ENCODE measurements around the gene ABCA5.

ABCA5 gene

DNA sequence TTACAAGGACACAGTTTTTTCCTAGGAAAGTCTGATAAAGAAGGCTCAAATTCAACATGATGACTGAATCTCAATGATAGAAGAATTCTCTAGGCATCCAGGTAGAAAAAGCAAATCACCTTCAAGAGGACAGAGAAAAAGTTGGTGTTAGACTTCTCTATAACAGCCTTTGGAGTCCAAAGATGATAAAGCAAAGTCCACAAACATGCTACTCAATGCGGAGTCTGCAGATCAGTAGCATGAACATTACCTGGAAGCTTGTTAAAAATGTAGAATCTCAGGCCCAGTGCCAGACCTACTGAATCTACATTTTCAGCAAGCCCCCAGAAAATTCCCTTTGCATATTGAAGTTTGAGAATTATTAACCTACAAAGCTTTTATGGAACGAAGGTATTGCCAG is 46.1 kb upstream of the ABCA5 start (continued):
- TF ChIP-seq, protein P1, sequence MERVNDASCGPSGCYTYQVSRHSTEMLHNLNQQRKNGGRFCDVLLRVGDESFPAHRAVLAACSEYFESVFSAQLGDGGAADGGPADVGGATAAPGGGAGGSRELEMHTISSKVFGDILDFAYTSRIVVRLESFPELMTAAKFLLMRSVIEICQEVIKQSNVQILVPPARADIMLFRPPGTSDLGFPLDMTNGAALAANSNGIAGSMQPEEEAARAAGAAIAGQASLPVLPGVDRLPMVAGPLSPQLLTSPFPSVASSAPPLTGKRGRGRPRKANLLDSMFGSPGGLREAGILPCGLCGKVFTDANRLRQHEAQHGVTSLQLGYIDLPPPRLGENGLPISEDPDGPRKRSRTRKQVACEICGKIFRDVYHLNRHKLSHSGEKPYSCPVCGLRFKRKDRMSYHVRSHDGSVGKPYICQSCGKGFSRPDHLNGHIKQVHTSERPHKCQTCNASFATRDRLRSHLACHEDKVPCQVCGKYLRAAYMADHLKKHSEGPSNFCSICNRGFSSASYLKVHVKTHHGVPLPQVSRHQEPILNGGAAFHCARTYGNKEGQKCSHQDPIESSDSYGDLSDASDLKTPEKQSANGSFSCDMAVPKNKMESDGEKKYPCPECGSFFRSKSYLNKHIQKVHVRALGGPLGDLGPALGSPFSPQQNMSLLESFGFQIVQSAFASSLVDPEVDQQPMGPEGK (CRISPR knock-in tag; IDR thresholded peaks at IDR 0.05; ENCODE audit: borderline replicate concordance): no peak
- TF ChIP-seq, protein P2, sequence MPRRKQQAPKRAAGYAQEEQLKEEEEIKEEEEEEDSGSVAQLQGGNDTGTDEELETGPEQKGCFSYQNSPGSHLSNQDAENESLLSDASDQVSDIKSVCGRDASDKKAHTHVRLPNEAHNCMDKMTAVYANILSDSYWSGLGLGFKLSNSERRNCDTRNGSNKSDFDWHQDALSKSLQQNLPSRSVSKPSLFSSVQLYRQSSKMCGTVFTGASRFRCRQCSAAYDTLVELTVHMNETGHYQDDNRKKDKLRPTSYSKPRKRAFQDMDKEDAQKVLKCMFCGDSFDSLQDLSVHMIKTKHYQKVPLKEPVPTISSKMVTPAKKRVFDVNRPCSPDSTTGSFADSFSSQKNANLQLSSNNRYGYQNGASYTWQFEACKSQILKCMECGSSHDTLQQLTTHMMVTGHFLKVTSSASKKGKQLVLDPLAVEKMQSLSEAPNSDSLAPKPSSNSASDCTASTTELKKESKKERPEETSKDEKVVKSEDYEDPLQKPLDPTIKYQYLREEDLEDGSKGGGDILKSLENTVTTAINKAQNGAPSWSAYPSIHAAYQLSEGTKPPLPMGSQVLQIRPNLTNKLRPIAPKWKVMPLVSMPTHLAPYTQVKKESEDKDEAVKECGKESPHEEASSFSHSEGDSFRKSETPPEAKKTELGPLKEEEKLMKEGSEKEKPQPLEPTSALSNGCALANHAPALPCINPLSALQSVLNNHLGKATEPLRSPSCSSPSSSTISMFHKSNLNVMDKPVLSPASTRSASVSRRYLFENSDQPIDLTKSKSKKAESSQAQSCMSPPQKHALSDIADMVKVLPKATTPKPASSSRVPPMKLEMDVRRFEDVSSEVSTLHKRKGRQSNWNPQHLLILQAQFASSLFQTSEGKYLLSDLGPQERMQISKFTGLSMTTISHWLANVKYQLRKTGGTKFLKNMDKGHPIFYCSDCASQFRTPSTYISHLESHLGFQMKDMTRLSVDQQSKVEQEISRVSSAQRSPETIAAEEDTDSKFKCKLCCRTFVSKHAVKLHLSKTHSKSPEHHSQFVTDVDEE (CRISPR knock-in tag; IDR thresholded peaks at IDR 0.05): no peak
- TF ChIP-seq ISL1 (CRISPR knock-in tag; IDR thresholded peaks at IDR 0.05): no peak
- TF ChIP-seq GLIS3 (CRISPR knock-in tag; IDR thresholded peaks at IDR 0.05): no peak
- TF ChIP-seq BACH2 (CRISPR knock-in tag; IDR thresholded peaks at IDR 0.05; ENCODE audit: borderline replicate concordance): no peak
- TF ChIP-seq RARB (CRISPR knock-in tag; IDR thresholded peaks at IDR 0.05): no peak
- TF ChIP-seq, protein P3, sequence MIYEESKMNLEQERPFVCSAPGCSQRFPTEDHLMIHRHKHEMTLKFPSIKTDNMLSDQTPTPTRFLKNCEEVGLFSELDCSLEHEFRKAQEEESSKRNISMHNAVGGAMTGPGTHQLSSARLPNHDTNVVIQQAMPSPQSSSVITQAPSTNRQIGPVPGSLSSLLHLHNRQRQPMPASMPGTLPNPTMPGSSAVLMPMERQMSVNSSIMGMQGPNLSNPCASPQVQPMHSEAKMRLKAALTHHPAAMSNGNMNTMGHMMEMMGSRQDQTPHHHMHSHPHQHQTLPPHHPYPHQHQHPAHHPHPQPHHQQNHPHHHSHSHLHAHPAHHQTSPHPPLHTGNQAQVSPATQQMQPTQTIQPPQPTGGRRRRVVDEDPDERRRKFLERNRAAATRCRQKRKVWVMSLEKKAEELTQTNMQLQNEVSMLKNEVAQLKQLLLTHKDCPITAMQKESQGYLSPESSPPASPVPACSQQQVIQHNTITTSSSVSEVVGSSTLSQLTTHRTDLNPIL (CRISPR knock-in tag; IDR thresholded peaks at IDR 0.05; ENCODE audit: low read depth): no peak
- TF ChIP-seq SNAI2 (CRISPR knock-in tag; IDR thresholded peaks at IDR 0.05): no peak
- TF ChIP-seq OSR1 (CRISPR knock-in tag; IDR thresholded peaks at IDR 0.05): no peak
- no peak for TF ChIP-seq ZFP3 (CRISPR knock-in tag; IDR thresholded peaks at IDR 0.05)
- TF ChIP-seq ZNF565 (CRISPR knock-in tag; conservative IDR thresholded peaks at IDR 0.05; ENCODE audit: low read depth): no peak

DNA sequence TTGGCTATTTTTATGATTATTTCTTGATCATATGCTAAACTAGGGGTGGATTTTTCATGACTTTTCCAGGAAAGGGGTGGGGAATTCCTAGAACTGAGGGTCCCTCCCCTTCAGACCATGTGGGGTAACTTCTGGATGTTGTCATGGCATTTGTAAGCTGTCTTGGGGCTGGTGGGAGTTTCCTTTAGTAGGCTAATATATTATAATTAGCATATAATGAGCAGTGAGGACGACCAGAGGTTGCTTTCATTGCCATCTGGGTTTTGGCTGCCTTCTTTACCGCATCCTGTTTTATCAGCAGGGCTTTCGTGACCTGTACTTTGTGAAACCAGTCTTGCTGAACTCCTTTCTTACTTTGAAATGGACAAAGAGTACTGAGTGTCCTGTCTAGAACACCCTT is 40.4 kb upstream of the ABCA5 start:
- TF ChIP-seq ARNTL (CRISPR knock-in tag; IDR thresholded peaks at IDR 0.05; ENCODE audit: borderline replicate concordance, low read depth) (no peak), GLIS3 (CRISPR knock-in tag; IDR thresholded peaks at IDR 0.05) (no peak), ZNF565 (CRISPR knock-in tag; conservative IDR thresholded peaks at IDR 0.05; ENCODE audit: low read depth) (no peak)
- ATAC-seq: no peak

DNA sequence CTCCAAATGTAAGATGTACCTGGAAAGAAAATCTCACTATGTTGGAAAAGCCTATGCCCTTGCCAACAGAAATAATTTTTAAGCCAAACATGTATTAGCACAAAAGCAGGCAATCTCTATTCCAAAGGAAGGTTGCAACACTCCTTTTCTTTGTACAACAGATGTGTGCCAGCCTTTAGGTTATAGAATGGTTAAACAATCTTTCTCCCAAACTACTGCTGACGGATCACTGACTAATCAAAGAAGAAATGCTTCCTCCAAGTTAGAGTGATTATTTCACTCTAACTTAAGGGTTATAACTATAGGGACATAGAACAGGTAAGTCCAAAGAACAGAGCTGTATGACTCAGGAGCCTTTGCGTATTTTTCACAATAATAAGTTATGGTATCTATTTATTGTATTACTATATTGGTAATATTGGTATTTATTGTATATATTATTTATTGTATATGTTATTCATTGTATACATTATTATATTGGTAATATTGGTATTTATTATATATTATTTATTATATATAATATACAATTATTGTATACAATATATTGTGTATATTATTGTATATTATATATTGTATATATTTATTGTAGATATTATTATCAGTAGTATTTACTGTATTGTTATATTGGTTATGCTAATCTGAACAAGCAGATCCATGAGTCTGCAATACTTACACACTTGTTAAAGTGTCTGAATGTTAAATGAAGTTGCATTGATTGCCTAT is 36.7 kb upstream of the ABCA5 start:
- ATAC-seq: no peak
- TF ChIP-seq ZNF70 (CRISPR knock-in tag; IDR thresholded peaks at IDR 0.05): no peak
- TF ChIP-seq, protein P1 (CRISPR knock-in tag; IDR thresholded peaks at IDR 0.05; ENCODE audit: borderline replicate concordance): no peak
- no peak for TF ChIP-seq GLIS3 (CRISPR knock-in tag; IDR thresholded peaks at IDR 0.05)
- TF ChIP-seq, protein P2 (CRISPR knock-in tag; IDR thresholded peaks at IDR 0.05): no peak
- no peak for TF ChIP-seq ZNF565 (CRISPR knock-in tag; conservative IDR thresholded peaks at IDR 0.05; ENCODE audit: low read depth)
- no peak for TF ChIP-seq ZNF8 (CRISPR knock-in tag; IDR thresholded peaks at IDR 0.05)
- no peak for TF ChIP-seq ARNTL (CRISPR knock-in tag; IDR thresholded peaks at IDR 0.05; ENCODE audit: borderline replicate concordance, low read depth)
- no peak for TF ChIP-seq TCF4 (CRISPR knock-in tag; IDR thresholded peaks at IDR 0.05; ENCODE audit: borderline replicate concordance)
- TF ChIP-seq, protein P4, sequence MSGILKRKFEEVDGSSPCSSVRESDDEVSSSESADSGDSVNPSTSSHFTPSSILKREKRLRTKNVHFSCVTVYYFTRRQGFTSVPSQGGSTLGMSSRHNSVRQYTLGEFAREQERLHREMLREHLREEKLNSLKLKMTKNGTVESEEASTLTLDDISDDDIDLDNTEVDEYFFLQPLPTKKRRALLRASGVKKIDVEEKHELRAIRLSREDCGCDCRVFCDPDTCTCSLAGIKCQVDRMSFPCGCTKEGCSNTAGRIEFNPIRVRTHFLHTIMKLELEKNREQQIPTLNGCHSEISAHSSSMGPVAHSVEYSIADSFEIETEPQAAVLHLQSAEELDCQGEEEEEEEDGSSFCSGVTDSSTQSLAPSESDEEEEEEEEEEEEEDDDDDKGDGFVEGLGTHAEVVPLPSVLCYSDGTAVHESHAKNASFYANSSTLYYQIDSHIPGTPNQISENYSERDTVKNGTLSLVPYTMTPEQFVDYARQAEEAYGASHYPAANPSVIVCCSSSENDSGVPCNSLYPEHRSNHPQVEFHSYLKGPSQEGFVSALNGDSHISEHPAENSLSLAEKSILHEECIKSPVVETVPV (CRISPR knock-in tag; IDR thresholded peaks at IDR 0.05): no peak
- no peak for TF ChIP-seq TOX (CRISPR knock-in tag; IDR thresholded peaks at IDR 0.05; ENCODE audit: borderline replicate concordance)
- no peak for TF ChIP-seq ZFP30 (CRISPR knock-in tag; IDR thresholded peaks at IDR 0.05)
- no peak for TF ChIP-seq SNAI2 (CRISPR knock-in tag; IDR thresholded peaks at IDR 0.05)
- no peak for TF ChIP-seq ZC3H10 (CRISPR knock-in tag; IDR thresholded peaks at IDR 0.05)
- no peak for TF ChIP-seq OSR1 (CRISPR knock-in tag; IDR thresholded peaks at IDR 0.05)
- no peak for TF ChIP-seq BACH2 (CRISPR knock-in tag; IDR thresholded peaks at IDR 0.05; ENCODE audit: borderline replicate concordance)
- TF ChIP-seq, protein P3 (CRISPR knock-in tag; IDR thresholded peaks at IDR 0.05; ENCODE audit: low read depth): no peak
- TF ChIP-seq CSDC2 (CRISPR knock-in tag; IDR thresholded peaks at IDR 0.05): no peak
- no peak for TF ChIP-seq ZFP3 (CRISPR knock-in tag; IDR thresholded peaks at IDR 0.05)
